GM04503 (cell line): ENCODE data around the gene ME1.

Experiments used
- DNase-seq: peaks from one replicate; pipeline ENCODE4 v3.0.0-alpha.2; 2012; ENCODE audit warnings: low read depth

The ME1 gene

GRCh38 chr6:83190626-83191025, 240.2 kb downstream of the ME1 start:
- no peak for DNase-seq

DNA sequence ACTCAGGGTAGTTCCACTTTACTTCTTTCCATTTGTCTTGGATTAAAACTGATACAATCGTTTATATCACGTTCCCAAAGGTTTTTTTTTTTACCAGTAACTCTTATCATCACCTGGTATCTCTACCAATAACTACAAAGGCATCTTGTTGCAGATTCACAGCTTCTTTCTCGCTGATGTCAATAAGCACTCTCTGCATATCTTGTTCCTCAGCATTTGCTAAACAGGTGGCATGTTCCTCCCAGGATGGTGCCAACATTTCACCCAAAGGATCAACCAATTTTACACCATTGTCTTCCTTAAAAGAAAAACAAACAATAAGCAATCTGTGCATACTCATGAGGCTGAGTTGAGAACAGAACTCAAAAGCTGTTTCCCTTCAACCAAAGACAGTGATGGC, 242.3 kb downstream of the ME1 start:
- DNase-seq: no peak

DNA sequence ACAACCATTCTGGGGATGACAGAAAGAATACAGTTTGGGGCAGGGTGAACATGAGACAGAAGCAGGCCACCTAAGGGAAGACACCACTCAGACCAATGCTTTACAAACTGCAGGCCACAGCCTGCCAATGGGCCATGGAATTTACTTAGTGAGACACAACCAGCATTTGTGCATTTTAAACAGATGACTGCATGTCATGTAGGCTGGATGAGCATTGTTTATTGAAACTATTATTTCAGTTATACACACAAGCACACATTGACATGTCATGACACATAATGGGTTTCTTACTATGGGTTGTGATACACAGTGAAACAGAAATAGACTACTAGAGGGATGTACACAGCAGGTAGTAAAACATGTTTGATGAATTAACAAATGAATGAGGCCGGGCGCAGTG, 245.8 kb downstream of the ME1 start:
- no peak for DNase-seq

GRCh38 chr6:83183082-83183828, 247.6 kb downstream of the ME1 start:
- DNase-seq: peak; percentile 89

GRCh38 chr6:83182114-83182513, 248.7 kb downstream of the ME1 start:
- no peak for DNase-seq

- no peak for DNase-seq
Observed at GRCh38 chr6:83180426-83180950, 250.4 kb downstream of the ME1 start.

GRCh38 chr6:83176246-83176645, 254.6 kb downstream of the ME1 start:
- DNase-seq: no peak

DNA sequence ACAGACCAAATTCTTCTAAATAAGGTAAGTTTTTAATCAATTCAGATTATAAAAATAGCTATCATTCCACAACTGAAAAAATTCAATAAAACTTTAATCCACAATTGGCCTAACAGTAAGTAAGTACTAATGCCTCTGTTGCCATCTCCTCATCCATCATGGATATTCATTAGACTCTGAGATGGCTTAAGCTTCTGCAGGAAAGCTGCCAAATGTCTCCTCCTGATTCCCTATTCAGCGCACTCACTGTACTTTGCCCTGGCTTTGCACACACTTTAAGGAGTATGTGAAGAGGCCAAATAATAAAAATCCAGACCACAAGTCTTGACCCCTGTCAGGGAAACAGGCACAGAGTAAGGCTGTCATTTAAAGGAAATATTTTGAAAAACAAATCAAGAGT, 261.3 kb downstream of the ME1 start:
- DNase-seq: no peak

DNA sequence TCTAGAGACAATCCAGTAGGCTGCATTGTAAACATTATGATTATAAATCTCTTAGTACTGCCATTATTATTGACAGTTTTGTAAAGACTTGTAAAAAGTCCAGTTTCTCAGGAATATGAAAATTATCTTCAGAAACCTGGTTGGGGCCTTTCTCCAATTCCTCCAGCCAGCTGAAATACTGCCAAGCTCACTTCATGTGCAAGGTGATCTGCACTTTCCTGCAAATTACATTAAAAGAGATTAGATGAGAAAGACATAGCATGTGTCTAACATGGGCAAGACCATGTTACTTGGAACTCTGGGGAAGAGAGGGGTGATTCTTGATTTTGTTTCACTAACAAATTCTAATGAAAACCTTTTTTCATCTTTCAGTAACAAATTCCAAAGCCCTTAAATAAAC, 261.7 kb downstream of the ME1 start:
- DNase-seq: no peak

GRCh38 chr6:83168556-83168955, 262.3 kb downstream of the ME1 start:
- DNase-seq: no peak

DNA sequence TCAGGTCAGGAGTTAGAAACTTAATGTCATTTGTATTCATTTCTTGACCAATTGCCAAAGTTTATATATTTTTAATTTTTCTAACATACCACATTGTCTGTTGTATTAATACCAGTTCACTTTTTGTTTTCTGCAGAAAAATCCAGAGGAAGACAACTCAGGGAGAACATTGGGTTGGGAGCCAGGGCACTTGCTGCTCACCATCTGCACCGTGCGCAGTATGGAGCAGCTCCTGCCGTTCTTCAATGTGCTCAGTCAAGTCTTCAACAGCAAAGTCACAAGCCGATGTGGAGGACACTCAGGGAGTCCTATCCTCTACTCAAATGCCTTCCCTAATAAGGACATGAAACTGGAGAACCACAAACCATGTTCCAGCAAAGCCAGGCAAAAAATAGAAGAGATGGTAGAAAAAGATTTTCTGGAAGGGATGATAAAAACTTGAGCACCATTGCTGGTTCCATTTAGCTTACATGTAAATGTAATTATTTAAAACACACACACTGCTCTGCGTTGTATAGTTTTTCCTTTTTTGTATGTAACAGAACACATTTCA, 263.0 kb downstream of the ME1 start:
- DNase-seq: no peak
